Endothelial cell of umbilical vein (primary cell): ENCODE data around the gene SPON2.

Experiments used
- CTCF ChIP-seq, 2 donors: IDR thresholded peaks; 1 replicate in 1 of 2; 2 replicates in 1 of 2; pipeline ENCODE4 v1.5.1; 2011; ENCODE audit warnings: low read length in 2 of 2, mild to moderate bottlenecking in 2 of 2, moderate library complexity in 2 of 2, control low read depth in 1 of 2, inconsistent platforms in 1 of 2, low read depth in 1 of 2; ENCODE audit not compliant: insufficient read depth in 1 of 2; ENCODE audit errors: extremely low read depth in 1 of 2
- EZH2 ChIP-seq: IDR thresholded peaks from 2 replicates; pipeline ENCODE4 v1.6.1; 2012; ENCODE audit warnings: borderline replicate concordance, low read depth, mild to moderate bottlenecking, moderate library complexity, low read length, inconsistent platforms; ENCODE audit not compliant: severe bottlenecking
- GATA2 ChIP-seq: IDR thresholded peaks from 2 replicates; pipeline ENCODE4 v1.7.0; 2011; ENCODE audit warnings: low read depth, mild to moderate bottlenecking, moderate library complexity, mixed read lengths, low read length; ENCODE audit not compliant: insufficient read length, insufficient read depth
- JUN ChIP-seq: IDR thresholded peaks from 2 replicates; pipeline ENCODE4 v1.6.1; 2011; ENCODE audit warnings: borderline replicate concordance, low read depth; ENCODE audit not compliant: insufficient read length, insufficient read depth
- MAX ChIP-seq: IDR thresholded peaks from 2 replicates; pipeline ENCODE4 v1.6.1; 2011; ENCODE audit not compliant: insufficient read depth, insufficient read length
- POLR2A ChIP-seq: IDR thresholded peaks from 2 replicates; pipeline ENCODE4 v1.6.1; 2012; ENCODE audit warnings: low read depth, mild to moderate bottlenecking, control low read depth, low read length
- POLR2AphosphoS5 ChIP-seq: IDR thresholded peaks from 2 replicates; pipeline ENCODE4 v1.6.1; 2012; ENCODE audit warnings: low read depth, mild to moderate bottlenecking, control low read depth, low read length, moderate library complexity; ENCODE audit not compliant: insufficient read depth

GRCh38 chr4:1202526-1203011, 30.2 kb upstream of the SPON2 start:
- no peak for TF ChIP-seq MAX
- no peak for TF ChIP-seq CTCF (IDR thresholded peaks at IDR 0.05; ENCODE audit: extremely low read depth in 1 of 2, insufficient read depth in 1 of 2, low read depth in 1 of 2, low read length in 2 of 2)
- no peak for TF ChIP-seq POLR2AphosphoS5
- TF ChIP-seq GATA2 = no peak
- no peak for TF ChIP-seq POLR2A
- TF ChIP-seq EZH2 = no peak
- no peak for TF ChIP-seq JUN
